ENCODE measurements around the gene MEAK7. TPM values are rescaled to one million over a fixed set of nuclear protein-coding genes. Genes with fewer than 3 reads are reported as not detected.

MEAK7 gene
- total and polyA plus RNA-seq, 2 donors from 2014 or later = 6.3 to 30.6 TPM

- peaks cover 0 to 16% (median 15%) of the 10 kb centered on the region in 3 donors for H3K4me1 ChIP-seq (ENCODE audit: control insufficient read depth in 2 of 3, insufficient read depth in 2 of 3, low read depth in 1 of 3, low read length in 3 of 3)
- intact Hi-C loops (cut with DNase I) = no loop called here
- DNase-seq (no peak), FAIRE-seq (no peak)
- H3K27ac ChIP-seq (ENCODE audit: low read depth in 2 of 2, low read length in 2 of 2) = no peak overlapping the region
- H3K36me3 ChIP-seq (ENCODE audit: control insufficient read depth in 2 of 3, insufficient read depth in 3 of 3, low read length in 3 of 3) = no peaks in the 10 kb centered on the region
- no peak overlapping the region for H3K9ac ChIP-seq (ENCODE audit: low read length in 3 of 3)
- TF ChIP-seq, protein P1, sequence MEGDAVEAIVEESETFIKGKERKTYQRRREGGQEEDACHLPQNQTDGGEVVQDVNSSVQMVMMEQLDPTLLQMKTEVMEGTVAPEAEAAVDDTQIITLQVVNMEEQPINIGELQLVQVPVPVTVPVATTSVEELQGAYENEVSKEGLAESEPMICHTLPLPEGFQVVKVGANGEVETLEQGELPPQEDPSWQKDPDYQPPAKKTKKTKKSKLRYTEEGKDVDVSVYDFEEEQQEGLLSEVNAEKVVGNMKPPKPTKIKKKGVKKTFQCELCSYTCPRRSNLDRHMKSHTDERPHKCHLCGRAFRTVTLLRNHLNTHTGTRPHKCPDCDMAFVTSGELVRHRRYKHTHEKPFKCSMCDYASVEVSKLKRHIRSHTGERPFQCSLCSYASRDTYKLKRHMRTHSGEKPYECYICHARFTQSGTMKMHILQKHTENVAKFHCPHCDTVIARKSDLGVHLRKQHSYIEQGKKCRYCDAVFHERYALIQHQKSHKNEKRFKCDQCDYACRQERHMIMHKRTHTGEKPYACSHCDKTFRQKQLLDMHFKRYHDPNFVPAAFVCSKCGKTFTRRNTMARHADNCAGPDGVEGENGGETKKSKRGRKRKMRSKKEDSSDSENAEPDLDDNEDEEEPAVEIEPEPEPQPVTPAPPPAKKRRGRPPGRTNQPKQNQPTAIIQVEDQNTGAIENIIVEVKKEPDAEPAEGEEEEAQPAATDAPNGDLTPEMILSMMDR (IDR thresholded peaks at IDR 0.05; ENCODE audit: borderline replicate concordance, extremely low read depth, insufficient read depth) = no peak
- no peak overlapping the region for H3K4me3 ChIP-seq (ENCODE audit: low read length in 3 of 3)
- H3K27me3 ChIP-seq (ENCODE audit: control insufficient read depth, insufficient read depth, low read length) = no peaks in the 10 kb centered on the region
- H3K9me3 ChIP-seq (ENCODE audit: control insufficient read depth in 2 of 3, insufficient read depth in 1 of 3, low read length in 3 of 3) = no peaks in the 10 kb centered on the region
These were observed 27.2 kb upstream of the MEAK7 start for GRCh38 chr16:84531671-84532111.

GRCh38 chr16:84530590-84530989 lies 26.1 kb upstream of the MEAK7 start:
- H3K4me3 ChIP-seq (ENCODE audit: low read length in 3 of 3) = no peak overlapping the region
- no peaks in the 10 kb centered on the region for H3K36me3 ChIP-seq (ENCODE audit: control insufficient read depth in 2 of 3, insufficient read depth in 3 of 3, low read length in 3 of 3)
- intact Hi-C loops (cut with DNase I) = no loop called here
- H3K27ac ChIP-seq (ENCODE audit: low read depth in 2 of 2, low read length in 2 of 2) = no peak overlapping the region
- no peaks in the 10 kb centered on the region for H3K9me3 ChIP-seq (ENCODE audit: control insufficient read depth in 2 of 3, insufficient read depth in 1 of 3, low read length in 3 of 3)
- no peak overlapping the region for H3K9ac ChIP-seq (ENCODE audit: low read length in 3 of 3)
- H3K27me3 ChIP-seq (ENCODE audit: control insufficient read depth, insufficient read depth, low read length) = no peaks in the 10 kb centered on the region
- no peak for FAIRE-seq
- DNase-seq = no peak
- H3K4me1 ChIP-seq (ENCODE audit: control insufficient read depth in 2 of 3, insufficient read depth in 2 of 3, low read depth in 1 of 3, low read length in 3 of 3) = peaks cover 0 to 16% (median 16%) of the 10 kb centered on the region in 3 donors
- TF ChIP-seq, protein P1 (IDR thresholded peaks at IDR 0.05; ENCODE audit: borderline replicate concordance, extremely low read depth, insufficient read depth) = no peak

DNA sequence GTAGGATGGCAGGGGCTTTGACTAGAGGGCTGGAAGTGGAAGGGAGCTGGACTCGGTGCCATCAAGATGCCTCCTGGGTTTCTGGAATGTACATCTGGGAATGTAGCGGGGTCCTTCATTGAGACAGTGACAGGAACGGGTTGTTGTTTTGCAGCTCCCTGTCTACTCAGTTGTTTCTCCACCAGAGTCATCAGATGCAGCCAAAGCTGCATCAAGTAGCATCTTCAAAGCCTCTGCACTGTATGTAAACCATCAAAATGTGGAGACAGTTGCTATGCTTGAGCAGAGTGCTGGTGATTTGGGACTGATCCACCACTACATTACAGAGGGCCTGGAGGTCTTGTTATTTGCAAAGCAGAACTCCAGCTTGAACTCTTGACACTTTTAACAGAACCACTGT lies 25.1 kb upstream of the MEAK7 start:
- Histone ChIP-seq H3K9ac (ENCODE audit: low read length in 3 of 3) (no peak overlapping the region), H3K4me1 (ENCODE audit: control insufficient read depth in 2 of 3, insufficient read depth in 2 of 3, low read depth in 1 of 3, low read length in 3 of 3) (peaks cover 0 to 16% (median 16%) of the 10 kb centered on the region in 3 donors), H3K27ac (ENCODE audit: low read depth in 2 of 2, low read length in 2 of 2) (no peak overlapping the region), H3K9me3 (ENCODE audit: control insufficient read depth in 2 of 3, insufficient read depth in 1 of 3, low read length in 3 of 3) (no peaks in the 10 kb centered on the region), H3K36me3 (ENCODE audit: control insufficient read depth in 2 of 3, insufficient read depth in 3 of 3, low read length in 3 of 3) (no peaks in the 10 kb centered on the region), H3K4me3 (ENCODE audit: low read length in 3 of 3) (no peak overlapping the region), H3K27me3 (ENCODE audit: control insufficient read depth, insufficient read depth, low read length) (no peaks in the 10 kb centered on the region)
- FAIRE-seq (no peak), DNase-seq (no peak)
- TF ChIP-seq, protein P1 (IDR thresholded peaks at IDR 0.05; ENCODE audit: borderline replicate concordance, extremely low read depth, insufficient read depth) = no peak
- intact Hi-C loops (cut with DNase I) = no loop called here

GRCh38 chr16:84528322-84528721 lies 23.9 kb upstream of the MEAK7 start:
- no peak for FAIRE-seq
- H3K27me3 ChIP-seq (ENCODE audit: control insufficient read depth, insufficient read depth, low read length) = no peaks in the 10 kb centered on the region
- no peak for DNase-seq
- H3K9me3 ChIP-seq (ENCODE audit: control insufficient read depth in 2 of 3, insufficient read depth in 1 of 3, low read length in 3 of 3) = no peaks in the 10 kb centered on the region
- H3K4me1 ChIP-seq (ENCODE audit: control insufficient read depth in 2 of 3, insufficient read depth in 2 of 3, low read depth in 1 of 3, low read length in 3 of 3) = peaks cover 0 to 16% (median 16%) of the 10 kb centered on the region in 3 donors
- H3K9ac ChIP-seq (ENCODE audit: low read length in 3 of 3) = no peak overlapping the region
- H3K36me3 ChIP-seq (ENCODE audit: control insufficient read depth in 2 of 3, insufficient read depth in 3 of 3, low read length in 3 of 3) = no peaks in the 10 kb centered on the region
- H3K27ac ChIP-seq (ENCODE audit: low read depth in 2 of 2, low read length in 2 of 2) = no peak overlapping the region
- no peak overlapping the region for H3K4me3 ChIP-seq (ENCODE audit: low read length in 3 of 3)
- TF ChIP-seq, protein P1 (IDR thresholded peaks at IDR 0.05; ENCODE audit: borderline replicate concordance, extremely low read depth, insufficient read depth) = no peak
- intact Hi-C loops (cut with DNase I) = no loop called here

Measured in kidney (tissue), 14 donors.